ENCODE measurements around the gene NOXO1. TPM values are rescaled to one million over a fixed set of nuclear protein-coding genes. Genes with fewer than 3 reads are reported as not detected.
"Not testable (repeated sequence)": the region's sequence is repeated elsewhere in the genome, so short reads cannot be mapped to it uniquely, and the experiment has no call there.

NOXO1 gene
- total RNA-seq, 1 donor from 2014 or later: 1.5 TPM

GRCh38 chr16:2016407-2016922 lies 35.2 kb upstream of the NOXO1 start:
- H3K27me3 Mint-ChIP-seq: peaks cover 25% of the 10 kb centered on the region
- H3K27ac Mint-ChIP-seq: no peak overlapping the region
- no peaks in the 10 kb centered on the region for H3K9me3 Mint-ChIP-seq (ENCODE audit: low read depth)
- no peak overlapping the region for H3K4me3 Mint-ChIP-seq (ENCODE audit: low read depth)
- no peaks in the 10 kb centered on the region for H3K4me1 Mint-ChIP-seq (ENCODE audit: low read depth)
- TF ChIP-seq CTCF (IDR thresholded peaks at IDR 0.05; ENCODE audit: unreplicated experiment): peak; percentile 55
- no peak for DNase-seq (ENCODE audit: low spot score, unreplicated experiment)
- H3K36me3 Mint-ChIP-seq (ENCODE audit: insufficient read depth): no peaks in the 10 kb centered on the region

GRCh38 chr16:2015947-2016208 lies 34.6 kb upstream of the NOXO1 start:
- Mint-ChIP-seq H3K27ac (no peak overlapping the region), H3K27me3 (peaks cover 23% of the 10 kb centered on the region), H3K9me3 (ENCODE audit: low read depth) (no peaks in the 10 kb centered on the region), H3K4me3 (ENCODE audit: low read depth) (no peak overlapping the region), H3K4me1 (ENCODE audit: low read depth) (no peaks in the 10 kb centered on the region), H3K36me3 (ENCODE audit: insufficient read depth) (no peaks in the 10 kb centered on the region)
- no peak for DNase-seq (ENCODE audit: low spot score, unreplicated experiment)
- no peak for TF ChIP-seq CTCF (IDR thresholded peaks at IDR 0.05; ENCODE audit: unreplicated experiment)

- Mint-ChIP-seq H3K36me3 (ENCODE audit: insufficient read depth) (no peaks in the 10 kb centered on the region), H3K27ac (no peak overlapping the region), H3K9me3 (ENCODE audit: low read depth) (no peaks in the 10 kb centered on the region), H3K27me3 (peaks cover 19% of the 10 kb centered on the region), H3K4me1 (ENCODE audit: low read depth) (peaks cover under 1% of the 10 kb centered on the region), H3K4me3 (ENCODE audit: low read depth) (no peak overlapping the region)
- no peak for DNase-seq (ENCODE audit: low spot score, unreplicated experiment)
- TF ChIP-seq CTCF (IDR thresholded peaks at IDR 0.05; ENCODE audit: unreplicated experiment): no peak
Measured at GRCh38 chr16:2015117-2015946, 34.1 kb upstream of the NOXO1 start.

GRCh38 chr16:2013527-2013926 lies 32.3 kb upstream of the NOXO1 start:
- H3K27ac Mint-ChIP-seq: no peak overlapping the region
- peaks cover 9% of the 10 kb centered on the region for H3K4me1 Mint-ChIP-seq (ENCODE audit: low read depth)
- H3K4me3 Mint-ChIP-seq (ENCODE audit: low read depth): no peak overlapping the region

GRCh38 chr16:2011726-2012125 lies 30.5 kb upstream of the NOXO1 start:
- DNase-seq (ENCODE audit: low spot score, unreplicated experiment); H3K9me3 Mint-ChIP-seq (ENCODE audit: low read depth); H3K27ac Mint-ChIP-seq; H3K36me3 Mint-ChIP-seq (ENCODE audit: insufficient read depth); H3K27me3 Mint-ChIP-seq; H3K4me3 Mint-ChIP-seq (ENCODE audit: low read depth): not testable (repeated sequence)
- peaks cover 16% of the 10 kb centered on the region for H3K4me1 Mint-ChIP-seq (ENCODE audit: low read depth)

More at GRCh38 chr16:2013527-2013926, 32.3 kb upstream of the NOXO1 start:
- Mint-ChIP-seq H3K27me3 (peaks cover 11% of the 10 kb centered on the region), H3K36me3 (ENCODE audit: insufficient read depth) (no peaks in the 10 kb centered on the region), H3K9me3 (ENCODE audit: low read depth) (no peaks in the 10 kb centered on the region)
- TF ChIP-seq CTCF (IDR thresholded peaks at IDR 0.05; ENCODE audit: unreplicated experiment): no peak
- no peak for DNase-seq (ENCODE audit: low spot score, unreplicated experiment)
